GM21825 (cell line): ENCODE measurements around the gene FSTL4.

Source experiments
- ATAC-seq: cut with Tn5 transposase; IDR thresholded peaks from one replicate; pipeline ENCODE4 v1.9.1; 2021; ENCODE audit warnings: mild to moderate bottlenecking, moderate library complexity; ENCODE audit not compliant: unreplicated experiment

Gene FSTL4

GRCh38 chr5:133393776-133394476, 218.4 kb downstream of the FSTL4 start:
- no peak for ATAC-seq

GRCh38 chr5:133392448-133392847, 219.9 kb downstream of the FSTL4 start:
- no peak for ATAC-seq

- no peak for ATAC-seq
Observed at GRCh38 chr5:133391354-133392136, 220.8 kb downstream of the FSTL4 start.

- ATAC-seq: no peak
Observed at GRCh38 chr5:133390416-133391353, 221.7 kb downstream of the FSTL4 start.

GRCh38 chr5:133389066-133389590, 223.2 kb downstream of the FSTL4 start:
- no peak for ATAC-seq

GRCh38 chr5:133387621-133388020, 224.7 kb downstream of the FSTL4 start:
- ATAC-seq: no peak

- no peak for ATAC-seq
Observed at GRCh38 chr5:133387091-133387490, 225.2 kb downstream of the FSTL4 start.

GRCh38 chr5:133386662-133387061, 225.7 kb downstream of the FSTL4 start:
- ATAC-seq: no peak

- ATAC-seq: no peak
Observed at GRCh38 chr5:133385346-133385745, 227.0 kb downstream of the FSTL4 start.

- ATAC-seq: no peak
Observed at GRCh38 chr5:133384903-133385302, 227.4 kb downstream of the FSTL4 start.

GRCh38 chr5:133384120-133384855, 228.1 kb downstream of the FSTL4 start:
- no peak for ATAC-seq

- no peak for ATAC-seq
Observed at GRCh38 chr5:133383580-133383939, 228.8 kb downstream of the FSTL4 start.

GRCh38 chr5:133382661-133383579, 229.4 kb downstream of the FSTL4 start:
- ATAC-seq: no peak

- ATAC-seq: no peak
Observed at GRCh38 chr5:133381571-133382365, 230.6 kb downstream of the FSTL4 start.

- no peak for ATAC-seq
Observed at GRCh38 chr5:133381041-133381440, 231.3 kb downstream of the FSTL4 start.

- ATAC-seq: no peak
Observed at GRCh38 chr5:133377736-133378135, 234.6 kb downstream of the FSTL4 start.

GRCh38 chr5:133376986-133377385, 235.4 kb downstream of the FSTL4 start:
- ATAC-seq: no peak

- ATAC-seq: no peak
Observed at GRCh38 chr5:133373121-133373870, 239.0 kb downstream of the FSTL4 start.
